ENCODE data around the gene CNPY2.

GRCh38 chr12:56333197-56333678 is 17.4 kb upstream of the CNPY2 start:
- TF ChIP-seq, protein P1, sequence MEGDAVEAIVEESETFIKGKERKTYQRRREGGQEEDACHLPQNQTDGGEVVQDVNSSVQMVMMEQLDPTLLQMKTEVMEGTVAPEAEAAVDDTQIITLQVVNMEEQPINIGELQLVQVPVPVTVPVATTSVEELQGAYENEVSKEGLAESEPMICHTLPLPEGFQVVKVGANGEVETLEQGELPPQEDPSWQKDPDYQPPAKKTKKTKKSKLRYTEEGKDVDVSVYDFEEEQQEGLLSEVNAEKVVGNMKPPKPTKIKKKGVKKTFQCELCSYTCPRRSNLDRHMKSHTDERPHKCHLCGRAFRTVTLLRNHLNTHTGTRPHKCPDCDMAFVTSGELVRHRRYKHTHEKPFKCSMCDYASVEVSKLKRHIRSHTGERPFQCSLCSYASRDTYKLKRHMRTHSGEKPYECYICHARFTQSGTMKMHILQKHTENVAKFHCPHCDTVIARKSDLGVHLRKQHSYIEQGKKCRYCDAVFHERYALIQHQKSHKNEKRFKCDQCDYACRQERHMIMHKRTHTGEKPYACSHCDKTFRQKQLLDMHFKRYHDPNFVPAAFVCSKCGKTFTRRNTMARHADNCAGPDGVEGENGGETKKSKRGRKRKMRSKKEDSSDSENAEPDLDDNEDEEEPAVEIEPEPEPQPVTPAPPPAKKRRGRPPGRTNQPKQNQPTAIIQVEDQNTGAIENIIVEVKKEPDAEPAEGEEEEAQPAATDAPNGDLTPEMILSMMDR (IDR thresholded peaks at IDR 0.05; ENCODE audit: low read depth, low read length): no peak
- no peak for TF ChIP-seq EZH2phosphoT487 (IDR thresholded peaks at IDR 0.05; ENCODE audit: low read depth)
